ENCODE measurements around the gene KCNC2.

- TF ChIP-seq, protein P1, sequence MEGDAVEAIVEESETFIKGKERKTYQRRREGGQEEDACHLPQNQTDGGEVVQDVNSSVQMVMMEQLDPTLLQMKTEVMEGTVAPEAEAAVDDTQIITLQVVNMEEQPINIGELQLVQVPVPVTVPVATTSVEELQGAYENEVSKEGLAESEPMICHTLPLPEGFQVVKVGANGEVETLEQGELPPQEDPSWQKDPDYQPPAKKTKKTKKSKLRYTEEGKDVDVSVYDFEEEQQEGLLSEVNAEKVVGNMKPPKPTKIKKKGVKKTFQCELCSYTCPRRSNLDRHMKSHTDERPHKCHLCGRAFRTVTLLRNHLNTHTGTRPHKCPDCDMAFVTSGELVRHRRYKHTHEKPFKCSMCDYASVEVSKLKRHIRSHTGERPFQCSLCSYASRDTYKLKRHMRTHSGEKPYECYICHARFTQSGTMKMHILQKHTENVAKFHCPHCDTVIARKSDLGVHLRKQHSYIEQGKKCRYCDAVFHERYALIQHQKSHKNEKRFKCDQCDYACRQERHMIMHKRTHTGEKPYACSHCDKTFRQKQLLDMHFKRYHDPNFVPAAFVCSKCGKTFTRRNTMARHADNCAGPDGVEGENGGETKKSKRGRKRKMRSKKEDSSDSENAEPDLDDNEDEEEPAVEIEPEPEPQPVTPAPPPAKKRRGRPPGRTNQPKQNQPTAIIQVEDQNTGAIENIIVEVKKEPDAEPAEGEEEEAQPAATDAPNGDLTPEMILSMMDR (IDR thresholded peaks at IDR 0.05): no peak
- TF ChIP-seq ZFX (IDR thresholded peaks at IDR 0.05; ENCODE audit: borderline replicate concordance): no peak
Measured at GRCh38 chr12:75155962-75156361, 53.7 kb downstream of the KCNC2 start.
